SKM-1 (cell line): Measurements from ENCODE around the gene FLNB.
"Not testable (repeated sequence)": the region's sequence is repeated elsewhere in the genome, so short reads cannot be mapped to it uniquely, and the experiment has no call there.

Experiments used
- DNase-seq: peaks from one replicate; lab custom pipeline; 2025; ENCODE audit not compliant: unreplicated experiment; lab: John Stamatoyannopoulos, UW

FLNB gene

DNA sequence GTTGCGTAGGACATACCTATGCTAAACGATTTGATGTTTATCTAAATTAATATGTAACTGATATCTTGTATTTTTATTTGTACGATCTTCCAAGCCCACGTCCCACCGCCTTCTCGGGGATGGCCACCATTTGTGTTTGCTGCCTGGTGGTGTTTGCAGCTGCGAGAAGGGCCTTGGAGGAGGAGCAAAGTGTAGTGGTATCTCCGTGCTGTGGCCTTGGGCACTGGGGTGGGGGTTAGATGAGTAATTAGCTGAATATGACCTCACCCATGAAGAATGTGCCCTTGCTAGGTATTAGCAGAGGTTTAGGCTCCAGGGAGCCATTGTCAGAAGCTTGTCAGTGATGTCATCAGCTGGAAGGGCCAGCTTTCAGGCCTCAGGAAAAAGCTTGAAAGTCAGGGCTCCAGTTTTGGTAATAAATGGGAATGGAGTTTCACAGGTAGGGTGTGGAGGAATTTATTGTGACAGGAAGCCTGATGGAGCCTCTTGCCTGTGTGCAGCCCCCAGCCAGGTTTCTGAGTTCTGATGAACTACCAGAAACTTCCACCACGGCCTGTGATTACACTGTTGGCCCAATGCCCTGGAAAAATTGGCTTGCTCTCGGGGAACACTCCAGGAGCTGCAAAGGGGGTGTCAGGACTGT lies 41.0 kb downstream of the FLNB start:
- DNase-seq: no peak

DNA sequence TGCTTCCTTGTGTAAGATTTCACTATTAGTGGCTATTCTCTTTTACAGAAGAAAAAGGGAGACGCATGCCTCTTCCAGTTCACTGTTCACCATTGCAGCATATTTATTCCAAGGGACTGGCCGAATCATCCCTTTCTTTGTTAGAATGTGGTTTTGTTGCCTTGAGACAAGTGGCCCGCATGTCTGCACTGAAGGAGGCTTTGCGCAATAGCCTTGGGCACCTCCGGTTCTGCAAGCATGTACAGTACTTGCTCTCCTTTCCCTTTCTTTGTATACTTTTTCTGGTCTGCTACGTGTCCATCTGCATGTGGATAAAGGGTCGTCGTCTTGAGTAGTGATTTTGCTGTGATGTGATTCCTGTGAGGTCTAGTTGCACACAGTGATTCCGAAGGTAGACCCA lies 43.0 kb downstream of the FLNB start:
- peak; percentile 43 for DNase-seq

DNA sequence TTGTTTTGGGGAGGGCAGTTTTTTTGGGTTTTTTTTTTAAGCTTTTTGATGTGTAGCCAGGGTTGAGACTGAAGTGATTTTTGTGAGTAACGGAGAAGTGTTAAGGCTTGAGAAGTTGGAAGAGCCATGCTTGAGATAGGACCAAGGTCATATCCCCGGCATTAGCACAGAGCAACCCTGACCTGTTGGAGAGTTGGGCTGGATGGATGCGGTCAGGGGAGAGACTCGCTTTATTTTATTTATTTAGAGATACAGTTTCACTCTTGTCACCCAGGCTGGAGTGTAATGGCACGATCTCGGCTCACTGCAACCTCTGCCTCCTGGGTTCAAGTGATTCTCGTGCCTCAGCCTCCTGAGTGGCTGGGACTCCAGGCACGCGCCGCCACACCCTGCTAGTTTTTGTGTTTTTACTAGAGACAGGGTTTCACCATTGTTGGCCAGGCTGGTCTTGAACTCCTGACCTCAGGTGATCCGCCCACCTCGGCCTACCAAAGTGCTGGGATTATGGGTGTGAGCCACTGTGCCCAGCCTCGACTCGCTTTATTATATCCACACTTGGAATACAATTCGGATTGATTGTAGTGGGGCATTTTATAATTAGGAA lies 43.5 kb downstream of the FLNB start:
- DNase-seq: not testable (repeated sequence)

GRCh38 chr3:58052373-58053273 lies 44.4 kb downstream of the FLNB start:
- no peak for DNase-seq

GRCh38 chr3:58054652-58055051 lies 46.4 kb downstream of the FLNB start:
- no peak for DNase-seq

DNA sequence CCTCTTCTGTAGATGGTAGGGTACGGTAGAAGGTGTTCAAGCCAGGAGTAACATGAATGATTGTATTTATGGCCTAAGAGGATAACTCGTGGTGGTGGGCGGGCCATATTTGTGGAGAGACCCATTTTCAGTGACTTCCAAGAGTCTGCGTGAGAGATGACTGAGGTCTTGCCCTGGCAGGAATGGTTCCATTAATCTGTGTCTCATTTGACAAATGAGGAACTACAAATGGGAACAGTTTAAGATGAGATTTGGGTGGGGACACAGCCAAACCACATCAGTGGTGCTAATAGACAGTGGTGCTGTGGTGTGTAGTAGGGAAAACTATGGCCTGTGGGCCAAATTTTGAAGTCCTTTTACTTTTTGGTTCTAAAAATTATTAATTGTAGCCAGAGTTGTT lies 47.1 kb downstream of the FLNB start:
- no peak for DNase-seq

GRCh38 chr3:58055891-58056290 lies 47.7 kb downstream of the FLNB start:
- DNase-seq: not testable (repeated sequence)

- DNase-seq: no peak
Measured at GRCh38 chr3:58058361-58059263, 50.4 kb downstream of the FLNB start.

- DNase-seq: no peak
Measured at GRCh38 chr3:58059349-58060321, 51.4 kb downstream of the FLNB start.

DNA sequence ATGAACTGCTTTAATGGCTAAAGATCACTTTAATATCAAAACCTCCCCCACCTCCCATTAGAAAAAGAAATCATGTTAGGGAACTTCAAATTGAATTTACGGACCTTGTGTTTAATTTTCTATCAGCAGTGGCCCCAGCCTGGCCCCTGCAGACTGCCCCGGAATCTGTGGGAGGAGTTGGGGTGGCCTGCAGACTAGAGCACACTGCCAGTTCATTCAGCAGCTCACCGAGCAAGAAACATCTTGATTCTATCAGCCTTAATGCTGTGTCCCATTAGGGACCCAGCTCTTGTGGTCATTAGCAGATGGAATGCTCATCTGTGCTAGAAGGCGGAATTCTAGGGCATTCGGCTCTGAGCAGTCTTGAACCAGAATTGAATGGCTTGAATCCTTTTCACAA lies 54.2 kb downstream of the FLNB start:
- DNase-seq: no peak

- no peak for DNase-seq
Measured at GRCh38 chr3:58063022-58063815, 55.0 kb downstream of the FLNB start.

GRCh38 chr3:58064923-58065638 lies 56.9 kb downstream of the FLNB start:
- DNase-seq: no peak

- no peak for DNase-seq
Measured at GRCh38 chr3:58065700-58066167, 57.5 kb downstream of the FLNB start.

GRCh38 chr3:58066842-58067241 lies 58.6 kb downstream of the FLNB start:
- DNase-seq: no peak

- DNase-seq: no peak
Measured at GRCh38 chr3:58068122-58068809, 60.0 kb downstream of the FLNB start.

GRCh38 chr3:58071480-58071971 lies 63.3 kb downstream of the FLNB start:
- no peak for DNase-seq

- DNase-seq: no peak
Measured at GRCh38 chr3:58072052-58072762, 64.0 kb downstream of the FLNB start.
